DOHH2 (cell line): ENCODE data around the gene PELI2.

ENCODE experiments used
- CTCF ChIP-seq: fragments of 200-600 bp; sonication (generic); IDR thresholded peaks from one replicate; pipeline ENCODE4 v1.5.1; 2014; ENCODE audit warnings: antibody characterized with exemption, mild to moderate bottlenecking, low read depth, low read length; ENCODE audit not compliant: poor library complexity, severe bottlenecking
- EZH2phosphoT487 ChIP-seq: fragments of 200-600 bp; sonication (generic); IDR thresholded peaks from 2 replicates; pipeline ENCODE4 v1.6.1; 2017; ENCODE audit warnings: borderline replicate concordance, mild to moderate bottlenecking, antibody characterized with exemption, low read length, moderate library complexity, mixed read lengths

DNA sequence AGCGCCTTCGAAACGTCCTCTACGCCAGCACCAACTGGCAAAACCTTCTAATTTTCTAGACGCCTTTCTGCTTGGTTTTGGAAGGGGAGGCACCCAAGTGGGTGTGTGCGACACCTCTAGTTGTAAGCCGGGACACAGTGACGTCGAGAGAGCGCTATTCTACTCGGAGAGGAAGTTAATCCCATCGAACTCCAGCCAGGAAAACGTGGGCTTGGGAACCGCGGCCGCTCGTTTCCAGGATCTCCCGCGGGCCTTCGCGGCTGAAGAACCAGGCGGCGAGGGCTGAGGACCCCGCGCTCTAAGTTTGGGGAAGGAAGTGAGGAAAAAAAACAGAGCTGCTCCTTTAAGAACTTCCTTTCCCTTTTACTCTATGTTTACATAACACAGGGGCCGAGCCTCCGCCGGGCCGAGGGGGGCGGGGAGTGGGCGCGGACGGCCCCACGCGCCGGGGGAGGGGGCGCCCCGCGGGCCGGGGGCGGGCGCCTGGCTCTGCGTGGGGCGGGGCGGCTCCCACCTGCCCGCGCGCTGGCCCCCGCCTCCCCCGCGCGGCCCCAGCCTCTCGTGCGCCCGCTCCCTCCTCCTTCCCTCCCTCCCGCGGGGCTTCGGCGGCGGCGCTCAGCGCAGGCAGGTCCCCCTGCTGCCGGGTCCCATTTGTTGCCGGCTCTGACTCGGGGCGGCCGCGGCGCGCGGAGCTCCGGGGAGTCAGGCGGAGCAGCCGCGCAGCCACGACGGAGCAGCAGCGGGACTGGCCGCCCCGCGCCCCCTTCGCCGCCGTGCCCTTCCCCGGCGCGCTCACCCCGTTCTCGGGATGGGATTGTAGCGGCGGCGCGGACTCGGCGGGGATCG lies at the start of gene PELI2:
- TF ChIP-seq CTCF (no peak), EZH2phosphoT487 (no peak)
